ENCODE results near the gene C1orf141. TPM values are rescaled to one million over a fixed set of nuclear protein-coding genes. Genes with fewer than 3 reads are reported as not detected.

C1orf141 gene
- total RNA-seq, 2 experiments from 2014 or later, result not detected

DNA sequence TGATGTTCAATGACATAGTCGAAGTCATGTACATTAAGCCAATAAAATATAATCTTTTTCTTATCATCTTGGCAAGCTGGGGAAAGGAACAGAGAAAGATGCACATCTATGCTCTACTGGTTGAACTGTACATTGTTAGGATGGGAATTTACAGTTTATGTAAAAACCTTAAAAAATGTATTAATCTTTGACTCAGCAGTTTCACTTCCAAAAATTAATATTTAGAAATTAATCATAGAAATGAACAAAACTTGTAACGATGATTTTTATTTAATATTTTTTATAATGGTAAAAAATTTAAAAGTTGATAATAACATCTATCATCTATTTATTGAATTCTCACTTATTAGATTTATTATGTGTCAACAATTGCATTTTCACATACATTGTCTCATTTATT is 5.7 kb upstream of the C1orf141 start:
- TF ChIP-seq, protein P1, sequence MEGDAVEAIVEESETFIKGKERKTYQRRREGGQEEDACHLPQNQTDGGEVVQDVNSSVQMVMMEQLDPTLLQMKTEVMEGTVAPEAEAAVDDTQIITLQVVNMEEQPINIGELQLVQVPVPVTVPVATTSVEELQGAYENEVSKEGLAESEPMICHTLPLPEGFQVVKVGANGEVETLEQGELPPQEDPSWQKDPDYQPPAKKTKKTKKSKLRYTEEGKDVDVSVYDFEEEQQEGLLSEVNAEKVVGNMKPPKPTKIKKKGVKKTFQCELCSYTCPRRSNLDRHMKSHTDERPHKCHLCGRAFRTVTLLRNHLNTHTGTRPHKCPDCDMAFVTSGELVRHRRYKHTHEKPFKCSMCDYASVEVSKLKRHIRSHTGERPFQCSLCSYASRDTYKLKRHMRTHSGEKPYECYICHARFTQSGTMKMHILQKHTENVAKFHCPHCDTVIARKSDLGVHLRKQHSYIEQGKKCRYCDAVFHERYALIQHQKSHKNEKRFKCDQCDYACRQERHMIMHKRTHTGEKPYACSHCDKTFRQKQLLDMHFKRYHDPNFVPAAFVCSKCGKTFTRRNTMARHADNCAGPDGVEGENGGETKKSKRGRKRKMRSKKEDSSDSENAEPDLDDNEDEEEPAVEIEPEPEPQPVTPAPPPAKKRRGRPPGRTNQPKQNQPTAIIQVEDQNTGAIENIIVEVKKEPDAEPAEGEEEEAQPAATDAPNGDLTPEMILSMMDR (IDR thresholded peaks at IDR 0.05), result no peak
- H3K9me3 Mint-ChIP-seq, result no peaks in the 10 kb centered on the region
- H3K27me3 Mint-ChIP-seq, result no peaks in the 10 kb centered on the region
- H3K27ac Mint-ChIP-seq, result no peak overlapping the region
- DNase-seq (no peak), ATAC-seq (no peak)
- intact Hi-C loops (cut with micrococcal nuclease), result no loop called here
- peaks cover 24% of the 10 kb centered on the region for H3K4me1 Mint-ChIP-seq (ENCODE audit: low read depth)
- ChIA-PET POLR2A (no interaction called here), CTCF (interaction anchor here (1.1 to 4.6 kb wide), 3 partner anchors 9 to 144 kb away, joined by 3 to 15 read pairs (median 13); no protein-coding TSS in a partner anchor)
- no peak overlapping the region for H3K4me3 Mint-ChIP-seq
- H3K36me3 Mint-ChIP-seq (ENCODE audit: low read depth), result no peaks in the 10 kb centered on the region

DNA sequence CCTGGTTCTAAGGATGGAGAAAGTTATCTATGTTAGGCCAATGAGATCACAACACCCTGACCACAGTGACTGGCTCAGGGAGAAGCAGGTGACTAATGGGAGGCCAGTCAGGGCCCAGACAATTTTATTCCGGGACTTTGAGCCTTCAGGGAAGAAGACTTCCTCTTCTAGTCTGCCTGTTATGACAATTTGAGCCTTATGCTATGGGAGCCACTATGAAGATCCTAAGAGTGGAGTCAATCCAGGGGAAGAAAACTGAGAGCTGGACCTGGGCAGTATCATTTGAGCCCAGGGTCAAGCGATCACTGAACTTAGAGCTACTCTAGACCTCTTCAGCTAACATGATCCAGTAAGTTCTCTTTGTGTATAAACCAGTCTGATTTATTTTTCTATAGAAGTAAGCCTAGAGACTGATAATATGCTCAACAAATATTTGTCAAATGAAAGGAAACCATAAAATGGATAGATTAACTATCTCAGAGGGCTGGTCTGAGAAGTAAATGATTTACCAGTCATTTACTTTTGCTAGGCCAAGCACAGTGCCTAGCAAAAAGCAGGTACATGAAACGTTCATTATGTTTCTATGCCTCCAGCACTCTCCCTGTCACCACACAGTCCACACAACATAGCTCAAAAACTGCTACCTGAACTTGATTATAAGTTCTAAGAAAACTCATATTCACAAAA is 4.2 kb upstream of the C1orf141 start:
- Mint-ChIP-seq H3K9me3 (no peaks in the 10 kb centered on the region), H3K4me1 (ENCODE audit: low read depth) (peaks cover 25% of the 10 kb centered on the region), H3K4me3 (no peak overlapping the region), H3K27ac (no peak overlapping the region), H3K27me3 (peaks cover 4% of the 10 kb centered on the region), H3K36me3 (ENCODE audit: low read depth) (no peaks in the 10 kb centered on the region)
- TF ChIP-seq, protein P1 (IDR thresholded peaks at IDR 0.05), result no peak
- no peak for DNase-seq
- POLR2A ChIA-PET, result no interaction called here
- CTCF ChIA-PET, result interaction anchor here (4.6 kb wide), 1 partner anchor 11 kb away, joined by 15 read pairs; no protein-coding TSS in a partner anchor
- ATAC-seq, result no peak
- intact Hi-C loops (cut with micrococcal nuclease), result no loop called here

DNA sequence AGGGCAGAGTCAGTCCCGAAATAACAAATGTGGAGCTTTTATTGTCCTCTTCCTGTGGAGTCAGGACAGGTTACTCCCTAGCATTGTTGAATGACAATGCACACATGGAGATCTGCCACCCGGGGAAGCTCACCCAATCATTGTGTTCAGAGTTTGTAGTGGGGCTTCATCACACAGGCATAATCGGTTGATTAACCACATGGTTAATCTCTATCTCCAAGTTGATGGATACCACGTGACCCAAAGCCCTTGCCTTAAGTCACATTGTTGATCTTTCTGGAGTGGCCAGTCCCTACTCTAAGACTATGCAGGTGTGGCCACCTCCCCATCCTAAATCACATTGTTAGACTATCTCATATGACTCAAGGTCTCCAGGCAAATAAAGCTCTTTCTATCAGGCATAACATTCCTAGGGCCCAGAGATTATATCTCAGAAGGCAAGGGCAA is 2.6 kb upstream of the C1orf141 start:
- H3K27ac Mint-ChIP-seq, result no peak overlapping the region
- no peak overlapping the region for H3K4me3 Mint-ChIP-seq
- ChIA-PET CTCF (interaction anchor here (1.2 to 4.6 kb wide), 4 partner anchors 11 to 84 kb away, joined by 4 to 15 read pairs (median 6); partner anchors contain the start of gene SLC35D1), POLR2A (no interaction called here)
- TF ChIP-seq, protein P1 (IDR thresholded peaks at IDR 0.05), result no peak
- no peaks in the 10 kb centered on the region for H3K36me3 Mint-ChIP-seq (ENCODE audit: low read depth)
- ATAC-seq, result no peak
- H3K4me1 Mint-ChIP-seq (ENCODE audit: low read depth), result peaks cover 13% of the 10 kb centered on the region
- H3K27me3 Mint-ChIP-seq, result peaks cover 4% of the 10 kb centered on the region
- intact Hi-C loops (cut with micrococcal nuclease), result no loop called here
- DNase-seq, result no peak
- no peaks in the 10 kb centered on the region for H3K9me3 Mint-ChIP-seq

DNA sequence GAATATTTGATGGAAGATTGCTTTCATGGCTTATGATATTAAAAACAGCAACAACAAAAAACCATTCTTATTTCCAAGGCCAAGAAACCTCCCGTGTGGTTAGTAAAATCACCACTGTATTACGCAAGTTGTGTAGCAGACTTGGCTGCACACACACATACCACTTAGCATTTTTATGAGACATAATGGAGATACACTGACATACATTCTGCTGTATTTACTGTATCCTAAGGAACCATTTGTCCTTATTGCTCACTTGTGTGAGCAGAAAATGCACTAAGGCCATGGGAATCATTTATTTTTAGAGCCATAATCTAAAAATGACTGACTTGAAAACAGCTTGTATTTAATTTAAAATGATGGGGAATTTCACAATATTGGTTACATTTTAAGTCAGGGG is 584 bp upstream of the C1orf141 start:
- intact Hi-C loops (cut with micrococcal nuclease), result no loop called here
- peaks cover 8% of the 10 kb centered on the region for H3K4me1 Mint-ChIP-seq (ENCODE audit: low read depth)
- peaks cover 4% of the 10 kb centered on the region for H3K27me3 Mint-ChIP-seq
- ChIA-PET CTCF (interaction anchor here (1.1 to 4.0 kb wide), 3 partner anchors 10 to 365 kb away, joined by 4 to 20 read pairs (median 8); no protein-coding TSS in a partner anchor), POLR2A (interaction anchor here (1.2 kb wide), 1 partner anchor 9 kb away, joined by 3 read pairs; no protein-coding TSS in a partner anchor)
- H3K4me3 Mint-ChIP-seq, result no peak overlapping the region
- H3K27ac Mint-ChIP-seq, result no peak overlapping the region
- DNase-seq (no peak), ATAC-seq (no peak)
- TF ChIP-seq, protein P1 (IDR thresholded peaks at IDR 0.05), result no peak
- H3K36me3 Mint-ChIP-seq (ENCODE audit: low read depth), result no peaks in the 10 kb centered on the region
- H3K9me3 Mint-ChIP-seq, result no peaks in the 10 kb centered on the region

DNA sequence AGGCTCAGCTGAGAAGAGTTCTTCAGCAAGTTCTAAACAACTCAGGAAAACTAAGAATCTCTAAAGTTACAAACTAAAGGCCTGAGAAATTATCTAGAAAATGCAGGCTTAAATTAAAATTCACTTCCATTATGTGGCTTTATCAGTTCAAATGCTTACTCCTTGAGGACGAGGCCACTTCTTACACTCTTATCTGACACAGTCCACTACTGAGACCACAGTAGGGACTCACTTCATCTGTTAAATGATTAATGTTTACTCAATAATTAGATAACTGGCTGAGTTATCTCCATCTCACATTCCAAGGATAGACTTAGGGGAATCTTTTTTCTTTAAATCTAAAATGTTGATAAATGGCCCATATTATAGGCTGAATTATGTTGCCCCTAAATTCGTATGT is 1.6 kb downstream of the C1orf141 start:
- TF ChIP-seq, protein P1 (IDR thresholded peaks at IDR 0.05), result no peak
- DNase-seq, result no peak
- Mint-ChIP-seq H3K4me3 (no peak overlapping the region), H3K4me1 (ENCODE audit: low read depth) (peaks cover 8% of the 10 kb centered on the region), H3K27ac (no peak overlapping the region), H3K27me3 (peaks cover 4% of the 10 kb centered on the region), H3K9me3 (no peaks in the 10 kb centered on the region), H3K36me3 (ENCODE audit: low read depth) (no peaks in the 10 kb centered on the region)
- intact Hi-C loops (cut with micrococcal nuclease), result no loop called here
- ChIA-PET CTCF (interaction anchor here (4.0 kb wide), 1 partner anchor 79 kb away, joined by 20 read pairs; no protein-coding TSS in a partner anchor), POLR2A (no interaction called here)
- no peak for ATAC-seq
